Epithelial cell of proximal tubule (primary cell): ENCODE results near the gene BATF2. TPM values are rescaled to one million over a fixed set of nuclear protein-coding genes. Genes with fewer than 3 reads are reported as not detected.
"Not testable (repeated sequence)": the region's sequence is repeated elsewhere in the genome, so short reads cannot be mapped to it uniquely, and the experiment has no call there.

Experiments
- DNase-seq: peaks from one replicate; pipeline ENCODE4 v3.0.0-alpha.2; 2011; ENCODE audit warnings: low read depth
- H3K4me3 ChIP-seq: 2 replicates; pipeline ENCODE4 v1.5.1; 2011; ENCODE audit warnings: low read depth, mild to moderate bottlenecking, low read length
- CTCF ChIP-seq: conservative IDR thresholded peaks from 2 replicates; pipeline ENCODE4 v1.5.1; 2012; ENCODE audit warnings: low read depth, mild to moderate bottlenecking, low read length
- total RNA-seq: library from RNA; depleted of rRNA; stranded (reverse); fragments of >200 nt; gene quantifications from 2 replicates; pipeline ENCODE4 v1.2.3, GENCODE V29; 2015

Gene BATF2
- total RNA-seq, 1 donor from 2014 or later = 0.35 TPM

DNA sequence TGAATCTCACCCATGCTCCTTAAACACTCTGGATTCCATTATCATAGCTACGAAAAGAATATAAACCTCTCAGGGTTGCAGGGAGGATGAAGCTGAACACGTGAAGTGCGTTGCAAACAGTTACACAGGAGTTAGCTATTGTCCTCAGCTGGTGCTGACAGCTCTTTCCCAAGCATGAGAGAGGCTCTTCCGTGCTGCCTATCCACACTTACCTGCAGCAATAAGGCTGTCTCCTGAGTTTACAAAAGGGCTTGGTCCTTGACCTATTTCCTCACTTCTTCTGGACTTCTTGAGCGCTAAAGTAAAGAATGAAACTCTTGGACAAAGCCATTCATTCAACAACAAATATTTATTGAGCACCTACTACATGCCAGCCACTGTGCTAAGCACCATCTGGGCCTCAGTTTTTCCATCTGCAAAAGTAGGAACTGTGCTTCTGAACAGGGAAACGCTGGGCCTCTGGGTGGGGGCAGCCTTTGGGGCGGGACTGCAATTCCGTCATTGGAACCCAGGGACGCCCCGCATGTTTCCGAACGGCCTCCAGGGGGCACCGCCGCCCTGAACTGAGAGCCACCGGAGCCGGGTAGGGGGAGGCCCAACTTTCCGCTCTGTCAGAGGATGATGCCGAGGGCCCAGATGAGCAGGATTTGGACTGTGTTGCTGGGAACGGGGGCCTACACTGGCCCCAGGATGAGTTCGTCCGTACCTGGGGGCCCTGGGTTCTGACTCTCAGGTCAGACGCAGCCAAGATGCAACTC lies 16.5 kb upstream of the BATF2 start:
- no peak for DNase-seq
- TF ChIP-seq CTCF = peak; percentile 76
- peak overlapping the region; percentile 94 for H3K4me3 ChIP-seq

DNA sequence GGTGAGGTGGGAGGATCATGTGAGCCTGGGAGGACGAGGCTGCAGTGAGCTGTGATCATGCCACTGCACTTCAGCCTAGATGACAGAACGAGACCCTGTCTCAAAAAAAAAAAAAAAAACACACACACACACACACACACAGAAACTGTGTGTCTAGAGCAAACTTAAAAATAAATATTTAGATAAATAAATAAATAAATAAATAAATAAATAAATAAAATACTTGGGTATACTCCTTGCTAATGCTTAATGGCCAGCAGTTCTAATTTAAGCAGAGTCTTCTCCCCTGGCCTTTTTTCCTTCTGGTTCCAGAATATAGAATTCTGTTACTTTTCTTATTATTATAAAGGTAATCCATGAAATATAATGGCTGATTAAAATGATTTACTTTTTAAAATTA lies 12.1 kb upstream of the BATF2 start:
- DNase-seq = no peak
- no peak for TF ChIP-seq CTCF
- H3K4me3 ChIP-seq = no peak overlapping the region

DNA sequence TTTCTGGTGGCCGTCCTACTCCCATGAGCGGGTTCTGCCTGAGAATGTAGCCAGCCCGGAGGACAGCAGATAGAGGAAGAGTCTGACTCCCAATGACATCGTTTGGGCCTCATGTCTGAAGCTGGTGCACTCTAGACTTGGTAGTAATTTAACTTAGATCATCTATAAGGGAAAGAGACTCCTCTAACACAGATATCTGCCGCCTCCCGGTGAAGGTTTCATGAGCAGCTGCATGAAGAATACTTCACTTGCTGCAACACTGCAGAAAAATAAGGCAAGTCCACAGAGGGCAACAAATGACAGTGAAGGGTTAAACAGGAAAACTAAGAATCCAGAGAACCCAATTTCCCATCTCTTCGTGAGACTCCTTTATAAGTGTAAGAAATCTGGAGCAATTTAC lies 11.2 kb upstream of the BATF2 start:
- H3K4me3 ChIP-seq = no peak overlapping the region
- no peak for TF ChIP-seq CTCF
- DNase-seq = no peak

DNA sequence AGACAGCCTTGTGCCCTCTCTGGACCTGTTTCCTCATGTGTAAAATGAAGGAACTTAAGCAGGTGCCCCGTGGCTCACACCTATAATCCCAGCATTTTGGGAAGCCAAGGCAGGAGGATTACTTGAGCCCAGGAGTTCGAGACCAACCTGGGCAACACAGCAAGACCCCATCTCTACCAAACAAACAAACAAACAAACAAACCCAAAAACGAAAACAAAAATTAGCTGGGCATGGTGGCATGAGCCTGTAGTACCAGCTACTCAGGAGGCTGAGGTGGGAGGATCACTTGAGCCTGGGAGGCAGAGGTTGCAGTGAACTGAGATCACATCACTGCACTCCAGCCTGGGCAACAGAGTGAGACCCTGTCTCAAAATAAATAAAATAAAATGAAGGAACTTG lies 7.2 kb upstream of the BATF2 start:
- not testable (repeated sequence) for DNase-seq

GRCh38 chr11:65003282-65003681 lies 6.5 kb upstream of the BATF2 start:
- DNase-seq = no peak
- H3K4me3 ChIP-seq = no peak overlapping the region
- no peak for TF ChIP-seq CTCF

More for the DNA sequence above, 7.2 kb upstream of the BATF2 start:
- H3K4me3 ChIP-seq = not testable (repeated sequence)

DNA sequence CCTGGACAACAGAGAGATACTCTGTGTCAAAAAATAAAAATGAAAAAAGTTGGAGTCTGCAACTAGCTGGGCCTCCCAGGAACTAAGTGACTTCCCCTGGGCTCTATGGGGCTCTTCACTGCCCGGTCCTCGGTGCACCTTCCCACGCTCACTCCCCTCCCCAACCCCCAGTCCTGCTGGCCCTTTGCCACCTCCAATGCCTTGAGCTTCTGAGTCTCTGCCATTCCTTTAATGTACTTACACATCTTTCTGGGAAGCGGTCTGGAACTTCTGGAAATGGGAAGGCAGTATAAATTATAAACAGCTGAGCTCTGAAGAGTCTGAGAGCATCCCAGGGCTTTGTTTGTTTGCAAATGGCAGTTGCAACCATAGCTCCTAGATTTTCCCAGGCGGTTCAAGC lies 5.9 kb upstream of the BATF2 start:
- DNase-seq = no peak
- TF ChIP-seq CTCF = no peak
- no peak overlapping the region for H3K4me3 ChIP-seq

- H3K4me3 ChIP-seq = no peak overlapping the region
- TF ChIP-seq CTCF = no peak
- DNase-seq = no peak
Observed at GRCh38 chr11:64999478-64999877, 2.7 kb upstream of the BATF2 start.
